ENCODE data around the gene LRFN3. TPM values are rescaled to one million over a fixed set of nuclear protein-coding genes. Genes with fewer than 3 reads are reported as not detected.

LRFN3 gene
- total and polyA plus RNA-seq, 10 of the 15 experiments (the other 5 are each of a cell fraction or from before 2014, with no cell fraction given): 0.02 to 7.3 (median 2.0) TPM; not detected in 1

DNA sequence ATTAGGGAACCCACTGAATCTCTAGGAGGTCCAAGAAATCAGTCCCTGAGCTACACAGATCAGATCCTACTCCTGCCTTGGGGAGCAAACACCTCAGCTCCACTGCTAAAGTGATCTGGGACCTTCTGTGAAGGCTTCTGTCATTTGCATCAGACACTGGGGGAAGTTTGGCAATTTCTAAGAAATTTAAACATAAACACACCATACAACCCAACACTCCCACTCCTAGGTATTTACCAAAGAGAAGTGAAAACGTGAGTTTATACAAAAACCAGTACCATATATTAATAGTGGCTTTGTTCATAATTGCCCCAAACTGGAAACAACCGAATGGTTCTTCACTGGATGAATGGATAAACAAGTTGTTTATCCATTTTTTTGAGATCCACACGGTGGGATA, 20.7 kb upstream of the LRFN3 start:
- H3K4me2 ChIP-seq (ENCODE audit: control insufficient read depth, insufficient read depth): no peak overlapping the region; the same call in 1 of the 2 replicates

More for the DNA sequence above, 20.7 kb upstream of the LRFN3 start:
- DNase-seq (ENCODE audit: low read depth, low spot score) (no peak), ATAC-seq (peak; percentile 67), FAIRE-seq (no peak)
- Histone ChIP-seq H3K9me3 (replicated peaks; ENCODE audit: control insufficient read depth, insufficient read depth, low read length) (no peaks in the 10 kb centered on the region), H3K79me2 (ENCODE audit: control insufficient read depth, insufficient read depth, low read length) (no peaks in the 10 kb centered on the region), H3K4me1 (ENCODE audit: control insufficient read depth, insufficient read depth, low read length) (peaks cover 45% of the 10 kb centered on the region), H3K27me3 (replicated peaks in 1 of 2; ENCODE audit: control insufficient read depth in 2 of 2, insufficient read depth in 2 of 2, low read length in 1 of 2) (no peaks in the 10 kb centered on the region), H4K20me1 (ENCODE audit: control insufficient read depth, insufficient read depth) (no peaks in the 10 kb centered on the region), H3K36me3 (ENCODE audit: control insufficient read depth in 2 of 2, insufficient read depth in 2 of 2, low read length in 1 of 2) (no peaks in the 10 kb centered on the region), H3K27ac (ENCODE audit: control insufficient read depth, insufficient read depth) (no peak overlapping the region; the same call in 1 of the 2 replicates), H3K9ac (ENCODE audit: control insufficient read depth, insufficient read depth, low read length) (no peak overlapping the region), H3K4me3 (no peak overlapping the region), H2AFZ (ENCODE audit: control insufficient read depth, low read depth, low read length) (peak overlapping the region; percentile 1; the same call in 1 of the 2 replicates)
- CTCF ChIA-PET: interaction anchor here (2.5 to 3.8 kb wide), 2 partner anchors 10 to 16 kb away, joined by 10 to 12 read pairs; no protein-coding TSS in a partner anchor
- SMC1A ChIA-PET (ENCODE audit: uncharacterized antibody, unreplicated experiment): interaction anchor here (0.9 to 7.9 kb wide), 4 partner anchors 10 to 32 kb away, joined by 3 to 68 read pairs (median 8); no protein-coding TSS in a partner anchor
- RAD21 ChIA-PET (ENCODE audit: unreplicated experiment): interaction anchor here (0.7 to 4.4 kb wide), 4 partner anchors 14 to 203 kb away, joined by 3 to 21 read pairs (median 10); partner anchors contain the start of gene NFKBID
- POLR2A ChIA-PET: interaction anchor here (0.6 to 5.5 kb wide), 7 partner anchors 9 to 204 kb away, joined by 3 to 48 read pairs (median 6); partner anchors contain the start of gene NFKBID
- in situ Hi-C loops (cut with MboI): no loop called here
- WGBS (ENCODE audit: insufficient coverage, insufficient replicate concordance, low lambda C conversion rate, missing lambda C conversion rate): 4% methylated on average over 3 of the region's 3 CpGs
- no TSS peak for BruUV-seq (replicated peaks)
- TF ChIP-seq SIN3A (IDR thresholded peaks at IDR 0.05; ENCODE audit: low read depth, low read length) (no peak), JUNB (IDR thresholded peaks at IDR 0.05) (no peak), POU2F2 (IDR thresholded peaks at IDR 0.05; ENCODE audit: borderline replicate concordance, low read depth, low read length) (0 out of 3 replicates have a peak, but pooled peaks have one; percentile 30), DPF2 (IDR thresholded peaks at IDR 0.05) (0 out of 2 replicates have a peak, but pooled peaks have one; percentile 24), BCL11A (IDR thresholded peaks at IDR 0.05; ENCODE audit: low read depth, low read length) (peak; percentile 26; the same call in 1 of the 2 replicates), POLR2AphosphoS5 (IDR thresholded peaks at IDR 0.05; ENCODE audit: low read length) (peak; percentile 62), NFIC (IDR thresholded peaks at IDR 0.05; ENCODE audit: low read depth, low read length) (no peak), BHLHE40 (IDR thresholded peaks at IDR 0.05; ENCODE audit: borderline replicate concordance in 1 of 2, low read depth in 2 of 2, low read length in 1 of 2) (peak; percentile 77 to 79), MTA2 (IDR thresholded peaks at IDR 0.05; ENCODE audit: low read depth) (peak; percentile 57), RUNX3 (IDR thresholded peaks at IDR 0.05; ENCODE audit: low read length) (peak; percentile 26; the same call in 1 of the 2 replicates), SPI1 (IDR thresholded peaks at IDR 0.05; ENCODE audit: borderline replicate concordance, insufficient read depth, low read depth, low read length) (peak; percentile 56; the same call in 1 of the 2 replicates), IKZF1 (conservative IDR thresholded peaks at IDR 0.05) (peak; percentile 60), MEF2B (IDR thresholded peaks at IDR 0.05; ENCODE audit: partially characterized antibody, poor library complexity, severe bottlenecking) (peak; percentile 23), IKZF2 (IDR thresholded peaks at IDR 0.05) (peak in 1 of 2 experiments; percentile 41; a peak in 2 of 4 replicates), IRF4 (IDR thresholded peaks at IDR 0.05; ENCODE audit: low read depth, low read length) (no peak)
- TF ChIP-seq, protein P1, sequence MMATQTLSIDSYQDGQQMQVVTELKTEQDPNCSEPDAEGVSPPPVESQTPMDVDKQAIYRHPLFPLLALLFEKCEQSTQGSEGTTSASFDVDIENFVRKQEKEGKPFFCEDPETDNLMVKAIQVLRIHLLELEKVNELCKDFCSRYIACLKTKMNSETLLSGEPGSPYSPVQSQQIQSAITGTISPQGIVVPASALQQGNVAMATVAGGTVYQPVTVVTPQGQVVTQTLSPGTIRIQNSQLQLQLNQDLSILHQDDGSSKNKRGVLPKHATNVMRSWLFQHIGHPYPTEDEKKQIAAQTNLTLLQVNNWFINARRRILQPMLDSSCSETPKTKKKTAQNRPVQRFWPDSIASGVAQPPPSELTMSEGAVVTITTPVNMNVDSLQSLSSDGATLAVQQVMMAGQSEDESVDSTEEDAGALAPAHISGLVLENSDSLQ (IDR thresholded peaks at IDR 0.05): 0 out of 2 replicates have a peak, but pooled peaks have one; percentile 4
- TF ChIP-seq, protein P2, sequence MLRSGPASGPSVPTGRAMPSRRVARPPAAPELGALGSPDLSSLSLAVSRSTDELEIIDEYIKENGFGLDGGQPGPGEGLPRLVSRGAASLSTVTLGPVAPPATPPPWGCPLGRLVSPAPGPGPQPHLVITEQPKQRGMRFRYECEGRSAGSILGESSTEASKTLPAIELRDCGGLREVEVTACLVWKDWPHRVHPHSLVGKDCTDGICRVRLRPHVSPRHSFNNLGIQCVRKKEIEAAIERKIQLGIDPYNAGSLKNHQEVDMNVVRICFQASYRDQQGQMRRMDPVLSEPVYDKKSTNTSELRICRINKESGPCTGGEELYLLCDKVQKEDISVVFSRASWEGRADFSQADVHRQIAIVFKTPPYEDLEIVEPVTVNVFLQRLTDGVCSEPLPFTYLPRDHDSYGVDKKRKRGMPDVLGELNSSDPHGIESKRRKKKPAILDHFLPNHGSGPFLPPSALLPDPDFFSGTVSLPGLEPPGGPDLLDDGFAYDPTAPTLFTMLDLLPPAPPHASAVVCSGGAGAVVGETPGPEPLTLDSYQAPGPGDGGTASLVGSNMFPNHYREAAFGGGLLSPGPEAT (IDR thresholded peaks at IDR 0.05; ENCODE audit: low read depth): peak; percentile 80
- TF ChIP-seq, protein P3, sequence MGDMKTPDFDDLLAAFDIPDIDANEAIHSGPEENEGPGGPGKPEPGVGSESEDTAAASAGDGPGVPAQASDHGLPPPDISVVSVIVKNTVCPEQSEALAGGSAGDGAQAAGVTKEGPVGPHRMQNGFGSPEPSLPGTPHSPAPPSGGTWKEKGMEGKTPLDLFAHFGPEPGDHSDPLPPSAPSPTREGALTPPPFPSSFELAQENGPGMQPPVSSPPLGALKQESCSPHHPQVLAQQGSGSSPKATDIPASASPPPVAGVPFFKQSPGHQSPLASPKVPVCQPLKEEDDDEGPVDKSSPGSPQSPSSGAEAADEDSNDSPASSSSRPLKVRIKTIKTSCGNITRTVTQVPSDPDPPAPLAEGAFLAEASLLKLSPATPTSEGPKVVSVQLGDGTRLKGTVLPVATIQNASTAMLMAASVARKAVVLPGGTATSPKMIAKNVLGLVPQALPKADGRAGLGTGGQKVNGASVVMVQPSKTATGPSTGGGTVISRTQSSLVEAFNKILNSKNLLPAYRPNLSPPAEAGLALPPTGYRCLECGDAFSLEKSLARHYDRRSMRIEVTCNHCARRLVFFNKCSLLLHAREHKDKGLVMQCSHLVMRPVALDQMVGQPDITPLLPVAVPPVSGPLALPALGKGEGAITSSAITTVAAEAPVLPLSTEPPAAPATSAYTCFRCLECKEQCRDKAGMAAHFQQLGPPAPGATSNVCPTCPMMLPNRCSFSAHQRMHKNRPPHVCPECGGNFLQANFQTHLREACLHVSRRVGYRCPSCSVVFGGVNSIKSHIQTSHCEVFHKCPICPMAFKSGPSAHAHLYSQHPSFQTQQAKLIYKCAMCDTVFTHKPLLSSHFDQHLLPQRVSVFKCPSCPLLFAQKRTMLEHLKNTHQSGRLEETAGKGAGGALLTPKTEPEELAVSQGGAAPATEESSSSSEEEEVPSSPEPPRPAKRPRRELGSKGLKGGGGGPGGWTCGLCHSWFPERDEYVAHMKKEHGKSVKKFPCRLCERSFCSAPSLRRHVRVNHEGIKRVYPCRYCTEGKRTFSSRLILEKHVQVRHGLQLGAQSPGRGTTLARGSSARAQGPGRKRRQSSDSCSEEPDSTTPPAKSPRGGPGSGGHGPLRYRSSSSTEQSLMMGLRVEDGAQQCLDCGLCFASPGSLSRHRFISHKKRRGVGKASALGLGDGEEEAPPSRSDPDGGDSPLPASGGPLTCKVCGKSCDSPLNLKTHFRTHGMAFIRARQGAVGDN (IDR thresholded peaks at IDR 0.05): no peak
- intact Hi-C loops (cut with micrococcal nuclease; ENCODE audit: unreplicated experiment): no loop called here

All from GM12878 (cell line).